Left ventricle myocardium inferior (tissue), 1 donor: ENCODE measurements around the gene SLC2A4RG. TPM values are rescaled to one million over a fixed set of nuclear protein-coding genes. Genes with fewer than 3 reads are reported as not detected.
A peak's percentile ranks its signal among the peaks of the same experiment; 100 is the strongest.

Experiments
- DNase-seq: peaks from one replicate; pipeline ENCODE4 v3.0.0-alpha.2; 2020
- H3K27ac ChIP-seq: fragments of 200-600 bp; replicated peaks from 2 replicates; pipeline ENCODE4 v1.8.0; 2021
- H3K27me3 ChIP-seq: fragments of 200-600 bp; 2 replicates; pipeline ENCODE4 v1.8.0; 2021; ENCODE audit warnings: low read depth
- H3K36me3 ChIP-seq: fragments of 200-600 bp; 2 replicates; pipeline ENCODE4 v1.8.0; 2021
- H3K4me1 ChIP-seq: fragments of 200-600 bp; 2 replicates; pipeline ENCODE4 v1.8.0; 2021
- H3K4me3 ChIP-seq: fragments of 200-600 bp; 2 replicates; pipeline ENCODE4 v1.8.0; 2021; ENCODE audit warnings: mild to moderate bottlenecking, moderate library complexity
- H3K9me3 ChIP-seq: fragments of 200-600 bp; replicated peaks from 2 replicates; pipeline ENCODE4 v1.8.0; 2021
- intact Hi-C: fragments of 100-400 bp; cut with micrococcal nuclease; formaldehyde crosslinking; loops from one replicate; pipeline ENCODE4 v1.11.0; 2022
- total RNA-seq: library from RNA; stranded (reverse); fragmentation: NEBNext Ultra II Directional; extraction: Animal tissue kit (Norgen Biotek cat#: 25700); gene quantifications from one replicate; pipeline ENCODE4 v1.2.1, GENCODE V29; 2021
- TF ChIP-seq, protein P1 (sequence below): fragments of 200-600 bp; IDR thresholded peaks from 2 replicates; pipeline ENCODE4 v1.8.0; 2021; ENCODE audit warnings: antibody characterized with exemption, mild to moderate bottlenecking, borderline replicate concordance
- donor health status: DM: no; HTN: yes; CAD: no; lungs with severe emphysema.

SLC2A4RG gene
- total RNA-seq, 1 donor from 2014 or later = 79.2 TPM

DNA sequence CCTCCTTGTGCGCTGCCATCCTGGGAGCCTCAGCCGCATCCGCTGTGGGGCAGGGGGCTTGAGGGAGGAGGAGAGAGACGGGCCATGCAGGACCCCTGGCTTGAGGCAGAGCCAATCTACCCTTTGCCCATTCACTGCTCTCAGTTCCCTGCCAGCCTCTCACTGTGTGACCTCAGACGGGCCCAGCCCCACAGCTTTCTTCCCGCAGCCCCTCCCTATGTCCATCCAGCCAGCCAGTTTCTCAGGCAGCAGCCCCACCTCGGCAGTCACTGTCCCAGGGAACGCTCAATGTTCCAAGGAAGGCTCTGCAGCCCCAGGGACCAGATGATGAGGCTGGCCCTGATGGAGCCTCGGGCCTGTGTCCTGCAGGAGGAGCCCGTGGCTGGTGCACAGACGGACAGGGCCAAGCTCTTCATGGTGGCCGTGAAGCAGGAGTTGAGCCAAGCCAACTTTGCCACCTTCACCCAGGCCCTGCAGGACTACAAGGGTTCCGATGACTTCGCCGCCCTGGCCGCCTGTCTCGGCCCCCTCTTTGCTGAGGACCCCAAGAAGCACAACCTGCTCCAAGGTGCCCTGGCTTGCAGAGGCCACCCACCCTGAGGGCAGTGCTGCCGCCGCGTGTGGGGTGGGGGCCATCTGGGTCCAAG lies 47.0 kb upstream of the SLC2A4RG start:
- TF ChIP-seq, protein P1, sequence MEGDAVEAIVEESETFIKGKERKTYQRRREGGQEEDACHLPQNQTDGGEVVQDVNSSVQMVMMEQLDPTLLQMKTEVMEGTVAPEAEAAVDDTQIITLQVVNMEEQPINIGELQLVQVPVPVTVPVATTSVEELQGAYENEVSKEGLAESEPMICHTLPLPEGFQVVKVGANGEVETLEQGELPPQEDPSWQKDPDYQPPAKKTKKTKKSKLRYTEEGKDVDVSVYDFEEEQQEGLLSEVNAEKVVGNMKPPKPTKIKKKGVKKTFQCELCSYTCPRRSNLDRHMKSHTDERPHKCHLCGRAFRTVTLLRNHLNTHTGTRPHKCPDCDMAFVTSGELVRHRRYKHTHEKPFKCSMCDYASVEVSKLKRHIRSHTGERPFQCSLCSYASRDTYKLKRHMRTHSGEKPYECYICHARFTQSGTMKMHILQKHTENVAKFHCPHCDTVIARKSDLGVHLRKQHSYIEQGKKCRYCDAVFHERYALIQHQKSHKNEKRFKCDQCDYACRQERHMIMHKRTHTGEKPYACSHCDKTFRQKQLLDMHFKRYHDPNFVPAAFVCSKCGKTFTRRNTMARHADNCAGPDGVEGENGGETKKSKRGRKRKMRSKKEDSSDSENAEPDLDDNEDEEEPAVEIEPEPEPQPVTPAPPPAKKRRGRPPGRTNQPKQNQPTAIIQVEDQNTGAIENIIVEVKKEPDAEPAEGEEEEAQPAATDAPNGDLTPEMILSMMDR = no peak
- no peak for DNase-seq
- peak overlapping the region; percentile 16 for H3K27ac ChIP-seq
- peaks cover 60% of the 10 kb centered on the region for H3K4me1 ChIP-seq
- peaks cover 9% of the 10 kb centered on the region for H3K36me3 ChIP-seq
- no peak overlapping the region for H3K4me3 ChIP-seq
- H3K9me3 ChIP-seq = no peaks in the 10 kb centered on the region
- intact Hi-C loops = no loop called here
- H3K27me3 ChIP-seq = no peaks in the 10 kb centered on the region

DNA sequence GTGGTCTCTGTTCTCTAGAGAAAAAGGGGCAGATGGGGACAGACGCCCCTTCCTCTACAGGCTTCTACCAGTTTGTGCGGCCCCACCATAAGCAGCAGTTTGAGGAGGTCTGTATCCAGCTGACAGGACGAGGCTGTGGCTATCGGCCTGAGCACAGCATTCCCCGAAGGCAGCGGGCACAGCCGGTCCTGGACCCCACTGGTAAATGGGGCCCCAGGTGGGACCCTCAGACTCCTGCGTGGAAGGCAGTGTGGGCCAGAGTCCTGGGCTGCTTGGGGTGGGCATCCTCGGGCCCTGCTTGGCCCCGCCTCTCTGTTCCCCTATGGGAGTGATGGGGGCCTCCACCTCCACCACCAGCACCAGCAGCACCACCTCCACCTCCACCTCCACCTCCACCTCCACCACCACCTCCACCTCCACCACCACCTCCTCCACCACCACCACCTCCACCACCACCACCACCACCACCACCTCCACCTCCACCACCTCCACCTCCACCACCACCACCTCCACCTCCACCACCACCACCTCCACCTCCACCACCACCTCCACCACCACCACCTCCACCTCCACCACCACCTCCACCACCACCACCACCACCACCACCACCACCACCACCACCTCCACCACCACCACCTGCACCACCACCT lies 46.4 kb upstream of the SLC2A4RG start:
- H3K27ac ChIP-seq = peak overlapping the region; percentile 16
- TF ChIP-seq, protein P1 = no peak
- H3K4me1 ChIP-seq = peaks cover 60% of the 10 kb centered on the region
- no peaks in the 10 kb centered on the region for H3K9me3 ChIP-seq
- no peak overlapping the region for H3K4me3 ChIP-seq
- H3K27me3 ChIP-seq = no peaks in the 10 kb centered on the region
- peaks cover 9% of the 10 kb centered on the region for H3K36me3 ChIP-seq
- intact Hi-C loops = no loop called here
- DNase-seq = no peak

DNA sequence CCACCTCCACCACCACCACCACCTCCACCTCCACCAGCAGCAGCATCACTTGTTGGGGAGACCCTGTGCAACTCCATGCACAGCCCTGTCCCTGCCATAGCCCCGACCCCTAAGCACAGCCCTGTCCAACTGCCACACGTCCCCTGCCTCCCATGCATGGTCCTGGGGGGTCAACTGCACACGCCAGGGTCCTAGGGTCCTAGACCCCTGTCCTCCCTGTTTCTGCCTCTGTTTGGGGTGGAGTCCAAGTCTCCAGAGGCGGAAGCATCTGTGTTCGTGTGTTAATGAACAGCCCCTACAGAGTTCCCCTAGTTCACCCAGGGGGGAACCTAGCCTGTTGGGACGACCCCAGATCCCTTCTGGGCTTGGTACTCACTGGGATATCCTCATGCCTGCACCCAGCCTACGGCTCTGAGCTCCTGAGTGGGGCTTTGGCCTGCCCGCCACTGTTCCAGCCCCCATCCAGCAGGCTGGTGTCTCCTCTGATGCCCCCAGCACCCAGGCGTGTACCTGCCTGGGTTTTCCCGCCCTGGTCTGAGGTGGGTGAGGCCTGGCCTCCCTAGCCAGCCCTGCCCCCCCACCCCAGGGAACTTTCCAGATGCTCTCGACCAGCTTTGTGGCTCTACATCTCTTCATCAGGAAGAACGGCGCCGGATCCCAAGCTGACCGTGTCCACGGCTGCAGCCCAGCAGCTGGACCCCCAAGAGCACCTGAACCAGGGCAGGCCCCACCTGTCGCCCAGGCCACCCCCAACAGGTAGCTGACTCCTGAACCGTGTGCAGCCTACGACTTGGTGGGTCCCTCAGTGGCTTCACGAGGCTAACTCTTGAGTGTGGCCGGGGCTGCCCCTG lies 45.6 kb upstream of the SLC2A4RG start:
- Histone ChIP-seq H3K9me3 (no peaks in the 10 kb centered on the region), H3K27ac (no peak overlapping the region), H3K4me1 (peaks cover 60% of the 10 kb centered on the region), H3K4me3 (no peak overlapping the region), H3K27me3 (no peaks in the 10 kb centered on the region), H3K36me3 (peaks cover 9% of the 10 kb centered on the region)
- TF ChIP-seq, protein P1 = no peak
- intact Hi-C loops = no loop called here
- no peak for DNase-seq

DNA sequence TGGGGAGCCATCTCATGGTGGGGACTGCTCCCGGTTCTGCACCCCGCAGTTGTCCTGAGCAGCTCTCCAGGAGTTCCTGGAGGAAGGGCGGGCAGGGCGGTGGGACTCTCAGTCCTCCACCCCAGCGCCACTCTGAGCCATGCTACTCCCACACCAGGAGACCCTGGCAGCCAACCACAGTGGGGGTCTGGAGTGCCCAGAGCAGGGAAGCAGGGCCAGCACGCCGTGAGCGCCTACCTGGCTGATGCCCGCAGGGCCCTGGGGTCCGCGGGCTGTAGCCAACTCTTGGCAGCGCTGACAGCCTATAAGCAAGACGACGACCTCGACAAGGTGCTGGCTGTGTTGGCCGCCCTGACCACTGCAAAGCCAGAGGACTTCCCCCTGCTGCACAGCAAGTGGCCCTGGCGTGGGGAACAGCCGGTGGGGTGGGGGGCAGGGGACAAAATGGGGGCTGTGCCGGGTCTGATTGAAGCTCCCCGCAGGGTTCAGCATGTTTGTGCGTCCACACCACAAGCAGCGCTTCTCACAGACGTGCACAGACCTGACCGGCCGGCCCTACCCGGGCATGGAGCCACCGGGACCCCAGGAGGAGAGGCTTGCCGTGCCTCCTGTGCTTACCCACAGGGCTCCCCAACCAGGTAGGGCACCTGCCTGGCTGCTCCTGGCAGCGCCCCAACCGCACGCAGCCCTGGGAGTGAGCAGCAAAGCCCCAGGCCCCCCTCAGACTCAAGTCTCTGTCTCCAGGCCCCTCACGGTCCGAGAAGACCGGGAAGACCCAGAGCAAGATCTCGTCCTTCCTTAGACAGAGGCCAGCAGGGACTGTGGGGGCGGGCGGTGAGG lies 44.8 kb upstream of the SLC2A4RG start:
- H3K36me3 ChIP-seq = peaks cover 9% of the 10 kb centered on the region
- DNase-seq = peak; percentile 17
- H3K27me3 ChIP-seq = no peaks in the 10 kb centered on the region
- H3K9me3 ChIP-seq = no peaks in the 10 kb centered on the region
- TF ChIP-seq, protein P1 = no peak
- peak overlapping the region; percentile 71 for H3K27ac ChIP-seq
- intact Hi-C loops = no loop called here
- no peak overlapping the region for H3K4me3 ChIP-seq
- peaks cover 60% of the 10 kb centered on the region for H3K4me1 ChIP-seq
